GM21529 (cell line): Measurements from ENCODE around the gene ICE2.

Experiments used
- ATAC-seq: cut with Tn5 transposase; IDR thresholded peaks from one replicate; pipeline ENCODE4 v1.9.1; 2021; ENCODE audit not compliant: unreplicated experiment

Gene ICE2, protein sequence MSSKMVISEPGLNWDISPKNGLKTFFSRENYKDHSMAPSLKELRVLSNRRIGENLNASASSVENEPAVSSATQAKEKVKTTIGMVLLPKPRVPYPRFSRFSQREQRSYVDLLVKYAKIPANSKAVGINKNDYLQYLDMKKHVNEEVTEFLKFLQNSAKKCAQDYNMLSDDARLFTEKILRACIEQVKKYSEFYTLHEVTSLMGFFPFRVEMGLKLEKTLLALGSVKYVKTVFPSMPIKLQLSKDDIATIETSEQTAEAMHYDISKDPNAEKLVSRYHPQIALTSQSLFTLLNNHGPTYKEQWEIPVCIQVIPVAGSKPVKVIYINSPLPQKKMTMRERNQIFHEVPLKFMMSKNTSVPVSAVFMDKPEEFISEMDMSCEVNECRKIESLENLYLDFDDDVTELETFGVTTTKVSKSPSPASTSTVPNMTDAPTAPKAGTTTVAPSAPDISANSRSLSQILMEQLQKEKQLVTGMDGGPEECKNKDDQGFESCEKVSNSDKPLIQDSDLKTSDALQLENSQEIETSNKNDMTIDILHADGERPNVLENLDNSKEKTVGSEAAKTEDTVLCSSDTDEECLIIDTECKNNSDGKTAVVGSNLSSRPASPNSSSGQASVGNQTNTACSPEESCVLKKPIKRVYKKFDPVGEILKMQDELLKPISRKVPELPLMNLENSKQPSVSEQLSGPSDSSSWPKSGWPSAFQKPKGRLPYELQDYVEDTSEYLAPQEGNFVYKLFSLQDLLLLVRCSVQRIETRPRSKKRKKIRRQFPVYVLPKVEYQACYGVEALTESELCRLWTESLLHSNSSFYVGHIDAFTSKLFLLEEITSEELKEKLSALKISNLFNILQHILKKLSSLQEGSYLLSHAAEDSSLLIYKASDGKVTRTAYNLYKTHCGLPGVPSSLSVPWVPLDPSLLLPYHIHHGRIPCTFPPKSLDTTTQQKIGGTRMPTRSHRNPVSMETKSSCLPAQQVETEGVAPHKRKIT

DNA sequence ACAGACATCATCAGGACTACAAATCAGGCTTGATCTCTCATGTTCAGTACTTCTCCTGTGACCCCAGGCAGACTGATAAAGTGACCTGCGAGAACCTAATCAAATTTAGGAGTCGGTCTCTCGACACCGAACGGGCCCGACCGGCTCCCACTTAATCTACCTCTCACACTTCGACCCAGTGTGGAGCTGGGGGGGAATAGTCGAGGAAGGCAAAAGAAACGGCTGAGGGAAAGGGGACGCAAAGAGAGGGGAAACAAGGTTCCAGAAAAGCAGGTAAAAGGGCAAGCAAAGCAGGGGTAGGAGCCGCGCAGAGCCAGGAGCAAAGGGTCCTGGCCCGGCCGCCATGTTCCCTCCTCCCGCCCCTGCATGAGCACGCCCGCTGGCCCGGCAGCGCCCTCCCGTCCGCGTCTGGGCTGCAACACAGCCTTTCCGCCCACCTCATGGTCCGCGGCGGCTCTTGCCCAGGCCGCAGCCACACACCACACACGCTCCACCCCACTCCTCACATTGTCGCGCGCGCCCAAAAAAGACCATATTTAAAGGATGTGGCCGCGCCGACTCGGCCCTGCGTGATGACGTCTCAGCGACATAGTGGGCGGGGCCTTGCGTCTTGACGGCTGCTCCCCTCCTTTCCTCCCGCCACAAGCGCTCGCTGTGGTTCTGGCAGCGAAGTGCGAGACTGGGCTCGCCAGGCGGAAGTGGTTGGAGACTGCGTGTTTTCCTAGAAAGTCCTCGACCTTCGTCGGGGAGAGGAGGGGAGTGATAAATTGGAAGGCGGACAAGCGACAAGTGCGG is at the start of gene ICE2:
Gene ICE2 (minus strand): TSS at position 577 of the 795 bp plus-strand sequence. CDS start 1,165 bp downstream, outside the sequence.
- peak; percentile 79 for ATAC-seq

DNA sequence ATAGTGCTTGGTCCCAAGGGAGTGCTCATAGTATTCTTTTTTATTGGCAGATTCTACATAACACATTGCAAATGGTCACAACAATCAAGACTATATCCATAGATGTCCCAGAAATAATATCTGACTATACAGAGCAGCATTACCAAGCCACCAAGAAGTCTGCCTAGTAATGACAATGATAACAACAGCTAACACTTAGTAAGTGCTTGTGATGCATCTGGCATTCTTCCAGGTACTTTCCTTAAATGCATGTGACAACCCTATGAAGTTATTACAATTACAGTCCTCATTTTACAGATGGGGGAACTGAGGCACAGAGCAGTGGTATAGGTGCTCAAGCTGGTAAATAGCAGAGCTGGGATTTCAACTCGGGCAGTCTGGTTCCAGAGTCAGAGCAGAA is 49.6 kb upstream of the ICE2 start:
- ATAC-seq: no peak

DNA sequence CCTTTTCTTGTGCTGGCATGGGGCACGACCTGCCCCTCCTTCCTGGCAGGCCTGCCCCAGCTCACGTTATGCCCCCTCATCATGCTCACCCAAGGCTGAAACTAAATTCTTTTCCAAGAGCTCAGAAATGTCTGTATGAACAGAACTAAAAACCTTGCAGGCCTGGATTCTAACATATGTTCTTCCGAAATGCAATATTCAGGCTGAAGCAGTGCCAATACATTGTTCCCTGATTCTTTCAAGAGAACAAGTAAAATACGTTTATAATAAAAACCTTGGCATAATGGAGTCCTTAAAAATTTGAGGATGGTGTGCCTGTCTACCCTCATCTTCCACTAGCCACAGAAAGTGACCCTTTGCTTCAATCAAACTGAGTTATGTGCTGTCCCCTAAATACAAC is 48.5 kb upstream of the ICE2 start:
- no peak for ATAC-seq

DNA sequence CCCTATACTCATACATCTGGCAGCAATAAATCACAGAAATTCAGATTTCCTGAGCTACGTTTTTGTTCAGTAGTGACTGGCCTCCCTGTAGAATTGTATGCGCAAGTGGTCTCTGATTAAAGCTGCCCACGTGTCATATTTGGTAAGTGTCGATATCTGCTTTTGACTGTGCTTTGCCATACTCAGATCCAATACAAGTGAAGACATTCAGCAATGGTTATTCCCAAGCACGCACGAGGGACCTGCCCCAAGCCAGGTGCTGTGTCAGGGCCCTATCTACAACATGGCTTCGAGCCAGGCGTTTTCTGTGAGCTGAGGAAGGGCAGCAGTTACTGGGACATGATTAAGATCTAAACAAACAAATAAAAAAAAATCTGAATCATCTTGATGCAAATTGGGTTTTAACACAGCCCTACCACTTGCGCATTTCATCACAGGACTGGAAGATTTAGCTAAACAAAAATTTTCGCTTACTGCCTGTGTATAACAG is 47.2 kb upstream of the ICE2 start:
- ATAC-seq: no peak

DNA sequence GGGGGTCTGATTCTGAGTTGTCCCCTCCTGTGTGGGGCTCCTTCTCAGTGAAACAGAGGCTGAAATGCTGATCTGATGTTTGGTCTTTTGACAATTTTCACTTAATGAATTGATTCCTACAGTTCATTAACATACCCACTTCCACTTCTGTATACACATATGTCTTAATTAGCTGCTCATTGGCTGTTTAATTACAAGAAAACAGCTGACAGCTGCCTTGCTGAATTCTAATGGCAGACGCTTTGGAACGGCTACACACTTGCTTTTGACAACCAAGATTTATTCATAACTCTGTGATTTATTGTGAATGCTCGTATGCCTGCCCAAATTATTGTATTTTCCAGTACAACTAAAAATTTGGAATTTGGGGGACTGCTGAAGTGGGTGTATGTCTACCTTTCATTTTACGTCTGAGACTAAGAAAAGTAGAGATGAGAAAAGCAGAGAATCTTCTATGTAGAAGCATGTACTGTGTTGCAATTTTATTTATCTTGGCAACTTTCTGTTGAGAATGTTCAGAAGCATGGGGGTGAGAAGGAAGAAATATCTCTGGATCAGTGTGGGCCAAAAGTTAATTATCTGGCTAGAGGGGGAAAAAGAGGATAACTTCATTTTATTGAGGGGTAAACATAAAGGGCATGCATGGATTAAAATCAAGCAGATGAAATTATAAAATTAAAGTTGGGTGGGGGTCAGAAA is 46.5 kb upstream of the ICE2 start:
- no peak for ATAC-seq

DNA sequence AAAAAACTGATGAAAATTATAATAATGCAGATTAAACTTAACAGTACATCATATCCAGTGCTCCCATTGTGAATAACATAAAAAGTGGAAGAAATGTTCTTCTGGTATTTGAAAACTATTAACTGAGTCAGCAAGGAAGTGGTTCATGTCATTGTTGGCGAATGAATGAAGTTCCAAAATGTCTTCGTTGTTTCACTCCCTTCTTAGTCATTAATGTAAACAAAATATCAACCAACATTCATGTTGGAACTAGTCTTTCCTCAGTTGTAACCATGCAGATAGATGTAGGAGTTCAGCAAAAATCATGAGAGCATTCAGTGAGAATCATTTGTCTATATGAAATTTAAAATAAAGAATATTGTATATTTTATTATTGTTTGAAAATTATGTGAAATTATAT is 44.1 kb upstream of the ICE2 start:
- no peak for ATAC-seq

DNA sequence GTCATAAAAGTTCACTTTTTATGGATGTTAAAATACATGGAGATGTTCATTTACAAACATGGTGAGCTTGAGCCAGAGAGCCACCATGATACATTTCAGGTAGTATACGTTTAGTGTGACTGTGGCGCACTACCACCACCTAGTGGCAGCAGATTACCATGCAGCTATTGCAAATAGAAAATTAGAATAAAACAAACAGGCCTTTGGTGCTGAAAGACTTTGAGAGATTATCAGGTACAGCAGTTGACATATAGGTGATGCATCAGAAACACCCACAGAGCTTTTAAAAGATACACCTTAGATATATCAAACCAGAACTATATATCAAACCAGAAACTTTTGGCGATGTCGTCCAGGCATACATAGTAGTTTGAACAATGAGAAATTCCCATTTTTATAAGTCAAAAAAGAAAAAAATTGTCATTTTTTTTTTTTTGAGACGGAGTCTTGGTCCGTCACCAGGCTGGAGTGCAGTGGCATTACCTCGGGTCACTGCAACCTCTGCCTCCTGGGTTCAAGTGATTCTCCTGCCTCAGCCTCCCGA is 42.0 kb upstream of the ICE2 start:
- ATAC-seq: peak; percentile 71

DNA sequence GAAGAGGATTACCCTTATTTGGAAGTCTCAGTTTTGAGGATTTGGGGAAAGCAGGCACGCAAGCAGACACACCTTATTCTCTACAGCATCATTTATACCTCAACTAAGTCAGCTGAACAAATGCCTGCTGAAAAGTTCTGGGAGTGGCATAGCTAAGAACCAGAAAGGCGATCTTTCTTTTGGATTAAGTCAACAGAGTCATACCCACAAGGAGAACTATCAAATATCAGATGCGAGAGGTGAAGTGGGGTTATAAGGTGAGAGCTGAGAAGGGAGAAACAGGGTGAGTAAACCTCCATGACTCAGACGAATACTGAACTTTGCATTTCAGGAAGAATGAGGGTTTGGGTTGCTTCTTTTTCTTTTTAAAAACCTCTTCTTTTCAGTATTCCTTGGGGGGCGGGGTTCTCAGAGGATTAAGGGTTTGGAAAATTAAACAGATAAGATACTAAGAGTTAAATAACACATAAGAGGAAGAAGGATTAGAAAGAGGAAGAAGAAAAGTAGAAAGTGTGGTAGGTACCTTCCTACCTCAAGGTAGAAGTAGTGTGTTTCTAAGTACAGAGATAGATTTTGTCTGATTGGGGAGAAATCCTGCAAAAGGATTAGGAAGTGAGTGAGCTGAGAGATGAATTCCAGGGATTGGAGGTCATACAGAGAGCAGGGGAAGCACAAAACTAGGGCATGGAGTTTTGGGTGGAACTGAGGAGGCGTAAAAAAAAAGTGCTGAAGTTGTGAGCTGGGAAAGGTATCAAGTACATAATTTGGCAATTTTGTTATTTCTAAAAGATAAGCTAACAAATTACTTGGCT is 41.3 kb upstream of the ICE2 start:
- peak; percentile 61 for ATAC-seq

DNA sequence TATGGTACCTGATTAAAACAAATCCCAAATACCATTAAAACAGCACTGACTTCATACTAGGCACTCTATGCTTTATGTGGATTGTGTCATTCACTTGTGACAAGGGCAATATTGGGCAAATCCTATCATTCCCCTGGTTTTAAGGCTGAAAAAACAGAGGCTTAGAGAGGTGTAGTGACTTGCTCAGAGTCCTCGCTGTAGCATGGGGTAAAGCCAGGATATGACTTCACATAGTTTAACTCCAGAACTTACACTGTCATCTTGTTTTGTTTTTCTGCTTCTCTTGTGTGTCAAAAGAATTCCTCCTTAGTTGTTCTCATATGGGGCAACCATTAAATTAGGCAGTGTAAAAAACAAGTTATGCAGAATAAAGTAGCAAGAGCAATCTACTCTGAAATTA is 40.3 kb upstream of the ICE2 start:
- ATAC-seq: no peak

DNA sequence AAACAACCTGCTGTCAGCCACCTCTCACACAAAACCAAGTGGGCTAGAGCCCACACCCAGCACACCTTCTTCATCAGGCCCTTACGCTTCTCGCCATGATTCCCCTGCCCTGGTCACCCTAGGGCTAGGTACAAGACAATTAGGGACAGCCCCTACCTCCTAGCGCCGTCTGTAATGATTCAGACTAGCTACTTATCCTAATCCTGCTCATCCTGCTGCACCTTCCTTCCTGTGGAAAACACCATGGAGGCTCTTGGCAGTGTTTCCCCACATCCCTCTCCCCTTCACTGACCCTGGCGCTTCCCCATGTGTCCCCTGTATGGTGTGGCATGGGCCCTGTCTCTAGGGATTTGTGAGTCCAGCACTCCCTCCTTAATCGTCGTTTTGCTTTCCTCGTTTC is 39.6 kb upstream of the ICE2 start:
- no peak for ATAC-seq

DNA sequence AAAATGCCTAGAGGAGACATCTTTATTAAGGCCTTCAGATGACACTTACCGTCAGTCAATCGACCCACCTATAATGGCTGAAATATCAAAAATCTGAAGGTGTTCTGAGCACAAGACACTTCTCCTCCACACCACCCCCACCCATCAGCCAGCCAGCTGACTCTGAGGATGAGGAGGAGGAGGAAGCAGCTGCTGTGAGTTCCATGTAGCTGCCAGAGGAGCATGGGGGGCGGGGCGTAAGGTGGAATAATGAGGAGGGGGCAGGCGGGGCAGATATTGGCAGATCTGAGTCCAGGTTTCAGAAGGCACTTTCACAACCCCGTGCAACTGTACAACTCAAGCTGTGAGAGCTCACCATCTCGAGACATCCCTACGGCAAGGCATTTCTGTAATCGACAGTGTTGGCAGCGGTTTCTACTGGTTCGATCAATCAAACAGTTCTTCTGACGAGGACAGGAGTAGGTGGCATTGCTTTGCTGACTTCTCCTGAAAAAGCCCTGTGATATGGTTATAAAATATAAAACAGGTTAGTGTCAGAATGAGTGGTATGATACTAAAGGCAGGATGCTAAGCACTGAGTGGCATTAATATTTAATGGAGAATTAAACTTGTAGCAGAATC is 35.4 kb upstream of the ICE2 start:
- ATAC-seq: no peak

DNA sequence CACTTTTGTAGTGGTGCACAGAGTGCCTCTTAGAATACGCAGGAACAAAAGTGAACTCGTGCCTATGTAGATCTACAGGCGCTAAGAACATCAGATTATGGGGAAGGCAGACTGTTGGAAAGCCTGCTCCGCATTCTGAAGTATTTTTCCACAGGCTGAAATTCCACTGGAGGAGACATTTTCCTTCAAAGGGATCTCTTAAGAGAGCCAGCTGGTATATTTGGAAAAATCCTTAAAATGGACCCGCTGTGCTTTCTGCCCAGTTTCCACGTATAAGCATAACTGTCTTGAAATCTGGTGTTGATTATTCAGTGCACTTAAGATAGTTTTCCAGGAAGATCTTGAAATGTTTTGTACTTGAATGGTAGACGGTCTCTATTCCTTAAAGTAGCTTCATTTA is 34.7 kb upstream of the ICE2 start:
- ATAC-seq: no peak

DNA sequence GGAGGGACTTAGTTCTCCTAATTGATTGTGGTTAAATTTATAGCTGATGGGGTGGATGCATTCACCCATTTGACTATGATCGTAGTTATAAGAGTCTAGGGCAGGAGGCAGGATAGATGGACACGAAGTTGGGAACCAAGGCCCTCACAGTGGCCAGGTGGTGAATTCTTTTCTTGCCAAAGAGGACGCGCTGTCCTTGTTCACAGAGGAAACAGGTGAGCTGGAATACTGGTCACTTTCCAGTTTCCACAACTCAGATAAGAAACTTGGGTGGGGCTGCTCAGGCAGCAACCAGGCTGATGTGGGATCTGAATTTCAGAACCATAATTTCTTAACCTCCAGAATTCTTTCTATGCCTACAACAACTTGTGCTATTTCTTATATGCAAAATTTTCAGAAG is 34.0 kb upstream of the ICE2 start:
- ATAC-seq: no peak

DNA sequence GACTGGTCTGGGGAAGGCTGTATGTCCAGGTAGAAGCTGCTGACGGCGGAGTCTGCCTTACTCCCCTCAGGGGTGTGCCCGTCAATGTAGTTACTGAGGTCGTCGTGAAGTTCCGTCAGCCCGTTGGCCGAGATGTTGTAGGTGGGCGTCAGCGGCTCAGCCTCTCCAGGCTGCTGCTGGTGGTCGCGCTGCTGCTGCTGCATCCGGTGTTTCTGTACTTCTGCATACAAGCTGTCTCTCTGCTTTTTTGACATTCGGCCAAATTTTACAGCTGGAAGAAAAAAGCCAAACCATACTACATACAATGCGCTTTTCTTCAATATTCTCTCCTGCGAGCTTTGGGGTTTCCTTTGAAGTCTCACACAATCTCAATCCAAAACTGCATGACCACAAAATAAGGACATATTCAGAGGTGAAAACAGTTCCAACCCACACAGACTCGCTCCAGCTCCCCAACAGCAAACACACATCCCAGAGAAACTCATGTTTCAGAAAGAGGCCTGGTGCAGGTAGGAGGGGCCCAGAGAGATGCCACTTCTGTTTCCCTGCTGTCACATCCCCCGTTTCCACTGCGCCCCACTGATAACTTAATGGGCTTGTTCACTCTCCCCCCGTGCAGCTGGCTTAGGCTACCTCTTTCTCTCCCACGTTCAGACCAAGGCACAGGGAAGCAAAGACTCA is 32.5 kb upstream of the ICE2 start:
- no peak for ATAC-seq

DNA sequence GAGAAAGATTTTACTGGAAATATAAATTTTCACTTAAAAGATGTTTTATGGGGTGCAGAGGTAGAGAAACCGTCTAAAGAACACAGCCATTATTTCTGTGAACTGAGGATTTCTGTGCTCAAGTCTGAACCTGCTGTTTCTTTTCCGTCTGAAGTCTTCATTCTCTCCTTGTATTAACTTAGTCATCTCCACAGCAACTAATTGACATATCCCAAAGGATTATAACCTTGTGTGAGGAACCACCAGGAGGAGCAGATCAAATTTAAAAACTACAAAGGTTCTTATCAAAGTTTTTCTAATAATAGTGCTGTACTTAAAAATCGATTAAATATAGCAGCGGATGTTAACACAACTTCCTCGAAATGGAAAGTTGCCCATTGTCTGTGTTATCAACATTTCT is 31.1 kb upstream of the ICE2 start:
- ATAC-seq: no peak

DNA sequence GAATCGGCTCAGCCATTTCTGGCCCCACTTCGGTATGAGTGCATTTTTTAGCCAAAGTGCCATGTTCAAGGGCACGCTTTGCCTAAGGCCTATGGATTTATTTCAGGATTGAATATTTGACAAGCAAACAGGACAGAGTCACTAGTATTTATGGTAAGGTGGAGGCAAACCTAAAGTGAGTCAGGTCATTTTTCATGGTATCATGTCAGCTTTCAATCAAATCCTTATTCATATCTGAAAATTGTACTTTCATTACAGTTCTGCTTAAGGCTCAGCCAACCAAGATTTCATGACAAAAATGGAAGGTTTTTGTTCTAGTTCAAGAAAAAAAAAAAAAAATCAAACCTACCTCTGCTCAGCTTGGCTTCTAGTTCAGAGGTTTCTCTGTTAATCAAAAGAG is 30.5 kb upstream of the ICE2 start:
- no peak for ATAC-seq

DNA sequence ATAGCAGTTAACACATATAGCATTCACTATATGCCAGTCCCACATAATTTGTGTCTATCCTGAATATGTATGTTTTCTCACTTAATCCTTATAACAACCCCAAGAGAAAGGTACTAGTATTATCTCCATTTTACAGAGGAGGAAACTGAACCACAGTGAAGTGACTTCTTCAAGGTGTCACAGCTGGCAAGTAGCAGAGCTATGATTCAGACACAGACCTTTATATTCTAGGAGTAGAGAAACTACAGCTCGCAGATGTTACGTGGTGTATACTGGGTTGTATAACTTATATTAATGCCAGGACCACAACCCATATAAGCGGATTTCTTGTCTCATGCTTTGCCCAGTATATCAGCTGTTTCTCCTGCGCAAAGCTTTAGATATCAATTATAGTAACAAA is 29.5 kb upstream of the ICE2 start:
- ATAC-seq: no peak
